HEK293T (cell line): ENCODE measurements around the gene PCSK2.

Experiments
- BHLHE40 ChIP-seq: fragments of 450-650 bp; IDR thresholded peaks from 2 replicates; pipeline ENCODE4 v1.6.1; 2016; ENCODE audit warnings: mild to moderate bottlenecking, moderate library complexity, borderline replicate concordance
- FOXA1 ChIP-seq: fragments of 450-650 bp; IDR thresholded peaks from 2 replicates; pipeline ENCODE4 v1.6.1; 2016; ENCODE audit warnings: mild to moderate bottlenecking
- FOXM1 ChIP-seq: fragments of 450-650 bp; IDR thresholded peaks from 2 replicates; pipeline ENCODE4 v1.6.1; 2017; ENCODE audit warnings: mild to moderate bottlenecking, borderline replicate concordance
- SP1 ChIP-seq: fragments of 450-650 bp; IDR thresholded peaks from 2 replicates; pipeline ENCODE4 v1.6.1; 2017
- ZNF384 ChIP-seq: fragments of 450-650 bp; IDR thresholded peaks from 2 replicates; pipeline ENCODE4 v1.6.1; 2016

DNA sequence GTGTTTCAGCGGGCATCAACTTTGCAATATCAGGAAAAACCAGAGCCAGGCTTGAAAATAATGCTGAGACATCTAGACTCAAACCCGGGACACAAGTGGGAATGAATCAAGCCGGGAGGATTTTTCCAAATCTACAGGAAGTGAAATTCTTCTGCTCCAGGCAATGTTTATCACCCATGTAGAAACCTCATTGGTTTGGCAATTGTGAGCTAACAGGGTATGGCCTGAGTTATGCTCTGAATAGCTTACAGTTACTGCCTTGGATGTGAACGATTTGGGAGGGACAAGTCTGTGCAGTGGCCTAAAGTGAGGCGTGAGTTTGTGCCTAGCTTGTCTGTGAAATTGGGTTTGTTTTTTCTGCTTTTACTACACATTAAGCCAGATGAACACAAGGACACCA lies 87.4 kb downstream of the PCSK2 start:
- no peak for TF ChIP-seq FOXM1
- TF ChIP-seq ZNF384, result no peak
- TF ChIP-seq FOXA1, result no peak
- no peak for TF ChIP-seq SP1
- TF ChIP-seq BHLHE40, result no peak
